ENCODE results near the gene SUMO4. TPM values are rescaled to one million over a fixed set of nuclear protein-coding genes. Genes with fewer than 3 reads are reported as not detected.
A peak's percentile ranks its signal among the peaks of the same experiment; 100 is the strongest.

SUMO4 gene
- total and polyA plus RNA-seq, 10 of the 15 experiments (the other 5 are each of a cell fraction or from before 2014, with no cell fraction given), result 0.07 to 5.3 (median 1.0) TPM; not detected in 1

DNA sequence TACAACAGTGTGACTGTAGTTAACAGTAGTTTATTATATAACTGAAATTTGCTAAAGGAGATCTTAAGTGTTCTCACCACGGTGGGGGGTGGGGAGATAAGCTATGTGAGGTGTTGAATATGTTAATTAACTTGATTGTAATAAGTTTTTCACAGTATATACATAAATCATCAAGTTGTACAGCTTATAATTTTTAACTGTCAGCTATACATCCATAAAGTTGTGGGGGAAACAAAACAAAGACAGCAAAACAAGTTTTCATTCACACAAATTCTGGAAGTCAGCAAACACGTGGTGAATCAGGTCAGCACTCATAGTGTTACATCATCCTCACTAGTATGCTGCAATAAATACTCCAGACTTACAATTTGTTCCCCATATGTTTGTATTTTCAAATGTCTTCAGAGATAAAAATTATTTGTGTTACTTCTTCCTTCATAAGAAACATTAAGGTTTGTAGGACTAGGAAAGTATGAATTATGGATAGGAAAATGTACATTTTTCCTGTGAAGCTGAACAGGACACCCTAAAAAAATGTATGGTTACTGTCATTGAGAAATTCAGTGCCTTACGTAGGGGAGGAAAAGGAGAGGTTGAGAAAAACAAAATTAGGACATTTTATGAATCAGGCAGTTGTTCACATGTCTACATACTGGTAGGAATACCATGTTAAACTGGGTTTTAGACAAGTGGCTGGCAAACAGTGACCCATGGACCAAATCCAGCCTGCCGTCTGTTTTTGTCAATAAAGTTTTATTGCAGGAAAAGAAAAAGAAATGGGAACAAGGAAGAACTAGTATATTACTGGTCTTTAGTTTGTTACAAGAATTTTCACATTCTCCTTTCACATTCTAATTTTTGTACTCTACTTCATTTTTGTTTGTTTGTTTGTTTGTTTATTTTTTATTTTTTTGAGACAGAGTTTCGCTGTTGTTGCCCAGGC, 6.0 kb downstream of the SUMO4 start:
- BruUV-seq (replicated peaks), result no TSS peak
- 77% methylated on average over 5 of the region's 5 CpGs for whole genome bisulfite sequencing (ENCODE audit: insufficient coverage, insufficient replicate concordance, low lambda C conversion rate, missing lambda C conversion rate)
- intact Hi-C loops (cut with micrococcal nuclease; ENCODE audit: unreplicated experiment), result no loop called here

More for the DNA sequence above, 6.0 kb downstream of the SUMO4 start:
- Histone ChIP-seq H3K9me3 (replicated peaks; ENCODE audit: control insufficient read depth, insufficient read depth, low read length) (no peaks in the 10 kb centered on the region), H3K4me2 (ENCODE audit: control insufficient read depth, insufficient read depth) (no peak overlapping the region), H2AFZ (ENCODE audit: control insufficient read depth, low read depth, low read length) (no peak overlapping the region), H3K36me3 (ENCODE audit: control insufficient read depth in 2 of 2, insufficient read depth in 2 of 2, low read length in 1 of 2) (peaks cover 3 to 21% of the 10 kb centered on the region in 2 experiments), H3K4me3 (no peak overlapping the region), H3K4me1 (ENCODE audit: control insufficient read depth, insufficient read depth, low read length) (no peaks in the 10 kb centered on the region), H3K9ac (ENCODE audit: control insufficient read depth, insufficient read depth, low read length) (no peak overlapping the region), H3K27ac (ENCODE audit: control insufficient read depth, insufficient read depth) (no peak overlapping the region), H3K79me2 (ENCODE audit: control insufficient read depth, insufficient read depth, low read length) (no peaks in the 10 kb centered on the region), H3K27me3 (replicated peaks in 1 of 2; ENCODE audit: control insufficient read depth in 2 of 2, insufficient read depth in 2 of 2, low read length in 1 of 2) (no peaks in the 10 kb centered on the region), H4K20me1 (ENCODE audit: control insufficient read depth, insufficient read depth) (no peaks in the 10 kb centered on the region)
- TF ChIP-seq, protein P1, sequence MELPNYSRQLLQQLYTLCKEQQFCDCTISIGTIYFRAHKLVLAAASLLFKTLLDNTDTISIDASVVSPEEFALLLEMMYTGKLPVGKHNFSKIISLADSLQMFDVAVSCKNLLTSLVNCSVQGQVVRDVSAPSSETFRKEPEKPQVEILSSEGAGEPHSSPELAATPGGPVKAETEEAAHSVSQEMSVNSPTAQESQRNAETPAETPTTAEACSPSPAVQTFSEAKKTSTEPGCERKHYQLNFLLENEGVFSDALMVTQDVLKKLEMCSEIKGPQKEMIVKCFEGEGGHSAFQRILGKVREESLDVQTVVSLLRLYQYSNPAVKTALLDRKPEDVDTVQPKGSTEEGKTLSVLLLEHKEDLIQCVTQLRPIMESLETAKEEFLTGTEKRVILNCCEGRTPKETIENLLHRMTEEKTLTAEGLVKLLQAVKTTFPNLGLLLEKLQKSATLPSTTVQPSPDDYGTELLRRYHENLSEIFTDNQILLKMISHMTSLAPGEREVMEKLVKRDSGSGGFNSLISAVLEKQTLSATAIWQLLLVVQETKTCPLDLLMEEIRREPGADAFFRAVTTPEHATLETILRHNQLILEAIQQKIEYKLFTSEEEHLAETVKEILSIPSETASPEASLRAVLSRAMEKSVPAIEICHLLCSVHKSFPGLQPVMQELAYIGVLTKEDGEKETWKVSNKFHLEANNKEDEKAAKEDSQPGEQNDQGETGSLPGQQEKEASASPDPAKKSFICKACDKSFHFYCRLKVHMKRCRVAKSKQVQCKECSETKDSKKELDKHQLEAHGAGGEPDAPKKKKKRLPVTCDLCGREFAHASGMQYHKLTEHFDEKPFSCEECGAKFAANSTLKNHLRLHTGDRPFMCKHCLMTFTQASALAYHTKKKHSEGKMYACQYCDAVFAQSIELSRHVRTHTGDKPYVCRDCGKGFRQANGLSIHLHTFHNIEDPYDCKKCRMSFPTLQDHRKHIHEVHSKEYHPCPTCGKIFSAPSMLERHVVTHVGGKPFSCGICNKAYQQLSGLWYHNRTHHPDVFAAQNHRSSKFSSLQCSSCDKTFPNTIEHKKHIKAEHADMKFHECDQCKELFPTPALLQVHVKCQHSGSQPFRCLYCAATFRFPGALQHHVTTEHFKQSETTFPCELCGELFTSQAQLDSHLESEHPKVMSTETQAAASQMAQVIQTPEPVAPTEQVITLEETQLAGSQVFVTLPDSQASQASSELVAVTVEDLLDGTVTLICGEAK (IDR thresholded peaks at IDR 0.05; ENCODE audit: borderline replicate concordance), result peak; percentile 80
- no peak for TF ChIP-seq KAT2A (conservative IDR thresholded peaks at IDR 0.05; ENCODE audit: control insufficient read depth, low read depth, low read length)
- TF ChIP-seq STAT3 (IDR thresholded peaks at IDR 0.05; ENCODE audit: low read depth, low read length), result no peak
- no peak for TF ChIP-seq IRF4 (IDR thresholded peaks at IDR 0.05; ENCODE audit: low read depth, low read length)
- TF ChIP-seq, protein P2, sequence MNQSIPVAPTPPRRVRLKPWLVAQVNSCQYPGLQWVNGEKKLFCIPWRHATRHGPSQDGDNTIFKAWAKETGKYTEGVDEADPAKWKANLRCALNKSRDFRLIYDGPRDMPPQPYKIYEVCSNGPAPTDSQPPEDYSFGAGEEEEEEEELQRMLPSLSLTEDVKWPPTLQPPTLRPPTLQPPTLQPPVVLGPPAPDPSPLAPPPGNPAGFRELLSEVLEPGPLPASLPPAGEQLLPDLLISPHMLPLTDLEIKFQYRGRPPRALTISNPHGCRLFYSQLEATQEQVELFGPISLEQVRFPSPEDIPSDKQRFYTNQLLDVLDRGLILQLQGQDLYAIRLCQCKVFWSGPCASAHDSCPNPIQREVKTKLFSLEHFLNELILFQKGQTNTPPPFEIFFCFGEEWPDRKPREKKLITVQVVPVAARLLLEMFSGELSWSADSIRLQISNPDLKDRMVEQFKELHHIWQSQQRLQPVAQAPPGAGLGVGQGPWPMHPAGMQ (IDR thresholded peaks at IDR 0.05; ENCODE audit: borderline replicate concordance), result no peak
- TF ChIP-seq ZNF622 (IDR thresholded peaks at IDR 0.05), result no peak
- TF ChIP-seq, protein P3, sequence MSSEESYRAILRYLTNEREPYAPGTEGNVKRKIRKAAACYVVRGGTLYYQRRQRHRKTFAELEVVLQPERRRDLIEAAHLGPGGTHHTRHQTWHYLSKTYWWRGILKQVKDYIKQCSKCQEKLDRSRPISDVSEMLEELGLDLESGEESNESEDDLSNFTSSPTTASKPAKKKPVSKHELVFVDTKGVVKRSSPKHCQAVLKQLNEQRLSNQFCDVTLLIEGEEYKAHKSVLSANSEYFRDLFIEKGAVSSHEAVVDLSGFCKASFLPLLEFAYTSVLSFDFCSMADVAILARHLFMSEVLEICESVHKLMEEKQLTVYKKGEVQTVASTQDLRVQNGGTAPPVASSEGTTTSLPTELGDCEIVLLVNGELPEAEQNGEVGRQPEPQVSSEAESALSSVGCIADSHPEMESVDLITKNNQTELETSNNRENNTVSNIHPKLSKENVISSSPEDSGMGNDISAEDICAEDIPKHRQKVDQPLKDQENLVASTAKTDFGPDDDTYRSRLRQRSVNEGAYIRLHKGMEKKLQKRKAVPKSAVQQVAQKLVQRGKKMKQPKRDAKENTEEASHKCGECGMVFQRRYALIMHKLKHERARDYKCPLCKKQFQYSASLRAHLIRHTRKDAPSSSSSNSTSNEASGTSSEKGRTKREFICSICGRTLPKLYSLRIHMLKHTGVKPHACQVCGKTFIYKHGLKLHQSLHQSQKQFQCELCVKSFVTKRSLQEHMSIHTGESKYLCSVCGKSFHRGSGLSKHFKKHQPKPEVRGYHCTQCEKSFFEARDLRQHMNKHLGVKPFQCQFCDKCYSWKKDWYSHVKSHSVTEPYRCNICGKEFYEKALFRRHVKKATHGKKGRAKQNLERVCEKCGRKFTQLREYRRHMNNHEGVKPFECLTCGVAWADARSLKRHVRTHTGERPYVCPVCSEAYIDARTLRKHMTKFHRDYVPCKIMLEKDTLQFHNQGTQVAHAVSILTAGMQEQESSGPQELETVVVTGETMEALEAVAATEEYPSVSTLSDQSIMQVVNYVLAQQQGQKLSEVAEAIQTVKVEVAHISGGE (CRISPR knock-in tag; IDR thresholded peaks at IDR 0.05), result no peak
- no peak for TF ChIP-seq POLR2AphosphoS2 (IDR thresholded peaks at IDR 0.05; ENCODE audit: low read depth, low read length)
- ChIA-PET SMC1A (ENCODE audit: uncharacterized antibody, unreplicated experiment) (interaction anchor here (0.7 to 2.4 kb wide), 6 partner anchors 9 to 216 kb away, joined by 3 to 15 read pairs (median 3); no protein-coding TSS in a partner anchor), POLR2A (no interaction called here), CTCF (interaction anchor here (0.9 to 1.1 kb wide), 2 partner anchors 17 to 218 kb away, joined by 3 read pairs; no protein-coding TSS in a partner anchor), RAD21 (ENCODE audit: unreplicated experiment) (interaction anchor here (0.7 to 1.0 kb wide), 2 partner anchors 26 to 340 kb away, joined by 3 to 4 read pairs; no protein-coding TSS in a partner anchor)
- in situ Hi-C loops (cut with MboI), result no loop called here
- no peak for ATAC-seq
- FAIRE-seq, result no peak
- DNase-seq (ENCODE audit: low read depth, low spot score), result no peak
